GM19239 (cell line): ENCODE measurements around the gene RSU1.

Experiments used
- DNase-seq: peaks from one replicate; pipeline ENCODE4 v3.0.0; 2011; ENCODE audit warnings: low spot score; ENCODE audit not compliant: insufficient read length
- FAIRE-seq: peaks from 2 replicates; lab custom pipeline; 2011; peaks lifted over from hg19 to GRCh38; lab: Jason Lieb, UNC

The RSU1 gene

GRCh38 chr10:16817125-16818019 is at the start of gene RSU1:
RSU1 (minus strand) TSS chr10:16817424; CDS start chr10:16817081, 343 bp downstream.
- DNase-seq = peak; percentile 87
- peak; percentile 99 for FAIRE-seq

GRCh38 chr10:16866541-16867275 is 49.5 kb upstream of the RSU1 start:
- no peak for DNase-seq
- FAIRE-seq = no peak

- FAIRE-seq (no peak), DNase-seq (no peak)
Measured at GRCh38 chr10:16865766-16866165, 48.5 kb upstream of the RSU1 start.

GRCh38 chr10:16863766-16864165 is 46.5 kb upstream of the RSU1 start:
- FAIRE-seq = no peak

GRCh38 chr10:16857419-16857818 is 40.2 kb upstream of the RSU1 start:
- no peak for FAIRE-seq
- no peak for DNase-seq

More at GRCh38 chr10:16863766-16864165, 46.5 kb upstream of the RSU1 start:
- no peak for DNase-seq

- no peak for FAIRE-seq
- DNase-seq = no peak
Measured at GRCh38 chr10:16856567-16856966, 39.3 kb upstream of the RSU1 start.

GRCh38 chr10:16856092-16856491 is 38.9 kb upstream of the RSU1 start:
- no peak for FAIRE-seq
- no peak for DNase-seq

GRCh38 chr10:16854623-16855022 is 37.4 kb upstream of the RSU1 start:
- FAIRE-seq = no peak

GRCh38 chr10:16853809-16854208 is 36.6 kb upstream of the RSU1 start:
- DNase-seq (no peak), FAIRE-seq (no peak)

More at GRCh38 chr10:16854623-16855022, 37.4 kb upstream of the RSU1 start:
- DNase-seq = no peak

- no peak for DNase-seq
- FAIRE-seq = no peak
Measured at GRCh38 chr10:16853201-16853600, 36.0 kb upstream of the RSU1 start.

GRCh38 chr10:16852624-16853023 is 35.4 kb upstream of the RSU1 start:
- FAIRE-seq = no peak

GRCh38 chr10:16848562-16849154 is 31.4 kb upstream of the RSU1 start:
- no peak for FAIRE-seq
- DNase-seq = no peak

More at GRCh38 chr10:16852624-16853023, 35.4 kb upstream of the RSU1 start:
- no peak for DNase-seq

GRCh38 chr10:16847644-16848043 is 30.4 kb upstream of the RSU1 start:
- no peak for DNase-seq
- FAIRE-seq = no peak

GRCh38 chr10:16845248-16845647 is 28.0 kb upstream of the RSU1 start:
- DNase-seq (no peak), FAIRE-seq (no peak)

GRCh38 chr10:16843252-16843870 is 26.1 kb upstream of the RSU1 start:
- DNase-seq (no peak), FAIRE-seq (peak; percentile 71)

GRCh38 chr10:16835228-16835627 is 18.0 kb upstream of the RSU1 start:
- DNase-seq (no peak), FAIRE-seq (no peak)

GRCh38 chr10:16832351-16833080 is 15.3 kb upstream of the RSU1 start:
- DNase-seq = no peak
- no peak for FAIRE-seq

- FAIRE-seq = no peak
- DNase-seq = no peak
Measured at GRCh38 chr10:16828701-16829175, 11.5 kb upstream of the RSU1 start.

- DNase-seq (no peak), FAIRE-seq (peak; percentile 90)
Measured at GRCh38 chr10:16828114-16828568, 10.9 kb upstream of the RSU1 start.
